ENCODE measurements around the gene ARHGEF10L.

DNA sequence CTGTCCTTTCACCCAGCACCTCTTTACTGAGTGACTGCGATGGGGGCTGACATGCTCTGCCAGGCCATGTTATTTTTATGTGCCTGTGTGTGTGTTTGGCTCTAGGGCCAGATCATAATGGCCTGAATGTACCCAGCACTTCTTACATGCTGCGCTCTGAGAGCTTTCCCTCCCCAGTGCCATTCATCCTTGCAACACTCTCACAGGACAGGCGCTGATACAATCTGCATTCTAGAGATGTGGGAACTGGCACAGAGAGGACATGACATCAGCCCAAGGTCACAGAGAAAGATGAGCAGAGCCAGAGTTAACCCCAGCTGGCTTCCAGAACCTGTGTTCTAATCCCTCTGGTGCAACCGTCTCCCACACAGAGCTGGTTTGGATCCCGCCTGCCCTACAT is 54.5 kb downstream of the ARHGEF10L start:
- TF ChIP-seq, protein P1, sequence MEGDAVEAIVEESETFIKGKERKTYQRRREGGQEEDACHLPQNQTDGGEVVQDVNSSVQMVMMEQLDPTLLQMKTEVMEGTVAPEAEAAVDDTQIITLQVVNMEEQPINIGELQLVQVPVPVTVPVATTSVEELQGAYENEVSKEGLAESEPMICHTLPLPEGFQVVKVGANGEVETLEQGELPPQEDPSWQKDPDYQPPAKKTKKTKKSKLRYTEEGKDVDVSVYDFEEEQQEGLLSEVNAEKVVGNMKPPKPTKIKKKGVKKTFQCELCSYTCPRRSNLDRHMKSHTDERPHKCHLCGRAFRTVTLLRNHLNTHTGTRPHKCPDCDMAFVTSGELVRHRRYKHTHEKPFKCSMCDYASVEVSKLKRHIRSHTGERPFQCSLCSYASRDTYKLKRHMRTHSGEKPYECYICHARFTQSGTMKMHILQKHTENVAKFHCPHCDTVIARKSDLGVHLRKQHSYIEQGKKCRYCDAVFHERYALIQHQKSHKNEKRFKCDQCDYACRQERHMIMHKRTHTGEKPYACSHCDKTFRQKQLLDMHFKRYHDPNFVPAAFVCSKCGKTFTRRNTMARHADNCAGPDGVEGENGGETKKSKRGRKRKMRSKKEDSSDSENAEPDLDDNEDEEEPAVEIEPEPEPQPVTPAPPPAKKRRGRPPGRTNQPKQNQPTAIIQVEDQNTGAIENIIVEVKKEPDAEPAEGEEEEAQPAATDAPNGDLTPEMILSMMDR (IDR thresholded peaks at IDR 0.05): no peak
- TF ChIP-seq POLR2A (IDR thresholded peaks at IDR 0.05): no peak
- no peak for TF ChIP-seq EP300 (IDR thresholded peaks at IDR 0.05)
